Stimulated activated CD8-positive, alpha-beta memory T cell treated with anti-CD3 and anti-CD28 coated beads, Interleukin-15, amount 100 ng/mL, for 24 hours (primary cell): ENCODE measurements around the gene TRMT11.
A peak's percentile ranks its signal among the peaks of the same experiment; 100 is the strongest.
"Not testable (repeated sequence)": the region's sequence is repeated elsewhere in the genome, so short reads cannot be mapped to it uniquely, and the experiment has no call there.

Source experiments
- DNase-seq: peaks from one replicate; pipeline ENCODE4 v3.0.0-alpha.2; 2020; ENCODE audit warnings: low read depth

Gene TRMT11

DNA sequence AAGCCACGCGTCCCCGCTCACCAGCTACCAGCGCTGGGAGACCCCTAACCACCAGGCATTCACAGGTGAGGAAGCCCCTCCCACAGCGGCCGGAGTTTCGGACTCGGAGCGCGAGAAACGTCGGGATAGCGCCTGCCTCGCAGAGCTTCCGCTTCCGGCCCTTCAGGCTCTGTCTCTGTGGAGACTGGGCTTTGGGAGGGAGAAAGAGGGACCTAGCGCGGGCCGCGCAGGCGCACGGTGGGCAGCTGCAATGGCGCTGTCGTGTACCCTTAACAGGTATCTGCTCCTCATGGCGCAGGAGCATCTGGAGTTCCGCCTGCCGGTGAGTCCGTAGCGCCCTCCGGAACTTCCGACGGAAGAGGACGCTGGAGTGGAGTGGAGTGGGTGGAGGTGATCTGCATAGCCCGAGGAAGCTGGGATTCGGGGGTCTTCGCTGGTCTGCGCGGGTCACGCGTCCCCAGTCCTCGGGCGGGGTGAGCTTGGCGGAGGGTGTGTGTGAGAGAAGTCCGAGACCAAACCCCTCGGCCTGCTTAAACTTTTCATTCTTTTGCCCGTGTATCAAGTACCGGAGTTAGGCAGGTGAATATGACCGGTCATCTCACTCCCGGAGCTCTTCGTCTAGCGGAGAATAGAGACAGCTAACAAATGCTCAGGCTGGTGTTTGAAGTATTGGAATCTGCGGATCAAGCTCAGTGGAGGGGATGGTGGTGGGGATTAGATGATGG, at the start of gene TRMT11:
TSS of gene TRMT11 (plus strand) at position 240 of the 725 bp plus-strand sequence. CDS start at position 251, 11 bp downstream.
- peak; percentile 56 for DNase-seq

DNA sequence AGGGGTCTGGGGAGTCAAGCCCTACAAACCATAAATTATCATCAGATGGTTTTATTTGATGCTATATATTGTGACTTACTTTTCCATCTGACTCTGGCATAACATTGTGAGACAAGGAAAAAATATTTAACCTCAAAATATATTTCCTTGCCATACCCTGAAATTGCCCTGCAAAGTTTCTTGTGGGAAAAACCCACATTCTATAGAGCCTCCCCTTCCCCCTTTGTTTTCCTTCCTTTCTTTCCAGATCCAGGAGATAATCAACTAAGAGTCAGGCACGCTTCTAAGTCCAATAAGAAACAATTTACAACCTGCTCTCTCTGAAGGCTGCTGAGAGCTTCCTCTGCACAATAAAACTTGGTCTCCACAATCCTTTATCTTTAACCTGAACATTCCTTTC, 47.3 kb upstream of the TRMT11 start:
- no peak for DNase-seq

DNA sequence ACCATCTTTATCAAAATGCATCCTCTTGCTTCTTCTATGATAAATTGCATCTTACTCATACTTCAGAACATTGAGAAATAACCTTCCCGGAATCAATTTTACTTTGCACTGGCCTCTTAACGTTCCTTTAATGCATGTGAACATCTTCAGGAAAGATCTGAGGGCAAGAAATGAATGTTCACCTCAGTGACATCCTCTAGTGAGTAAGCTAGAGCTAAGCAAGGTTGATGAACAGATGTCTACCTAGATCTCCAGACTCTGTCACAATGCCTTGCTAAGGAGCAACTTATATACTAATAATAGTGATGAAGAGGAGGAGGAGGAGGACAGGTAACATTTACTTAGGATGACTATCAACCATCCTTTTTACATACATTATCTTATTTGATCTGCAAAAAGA, 46.5 kb upstream of the TRMT11 start:
- DNase-seq: no peak

DNA sequence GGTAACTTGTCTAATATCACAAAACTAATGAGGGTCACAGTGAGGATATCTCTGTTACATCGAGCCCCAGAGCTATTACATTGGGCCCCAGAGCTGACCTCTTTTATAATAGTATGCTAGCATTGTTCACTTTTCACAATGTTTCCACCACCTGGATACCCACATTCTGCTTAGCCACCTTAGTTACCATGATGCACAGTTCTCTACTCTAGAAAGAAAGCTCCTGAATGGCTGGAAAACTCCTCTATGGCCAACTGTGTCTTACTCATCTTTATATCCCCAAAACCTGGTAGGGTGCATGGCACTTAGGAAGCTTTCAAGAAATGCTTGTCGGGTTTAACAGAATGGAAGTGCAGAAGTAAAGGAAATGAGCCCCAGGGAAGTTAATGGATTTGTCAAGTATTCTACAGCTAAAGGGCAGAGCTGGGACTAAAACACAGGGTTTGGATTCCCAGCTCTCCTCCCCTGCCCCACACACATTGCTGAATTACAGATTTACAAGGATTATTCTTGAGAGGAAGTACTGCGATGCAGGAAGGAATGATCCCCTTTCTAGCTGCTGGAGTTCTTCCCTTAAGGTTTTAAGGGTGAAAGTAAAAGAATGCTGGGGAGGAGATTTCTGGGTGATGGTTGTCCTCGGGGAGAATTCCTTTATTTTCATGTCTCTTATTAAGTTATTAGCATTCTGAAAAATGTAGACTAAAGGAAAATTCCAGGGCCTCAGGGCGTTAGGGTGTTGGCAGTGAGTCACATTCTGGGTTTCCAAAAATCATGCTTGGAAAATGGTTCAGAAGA, 45.9 kb upstream of the TRMT11 start:
- DNase-seq: no peak

DNA sequence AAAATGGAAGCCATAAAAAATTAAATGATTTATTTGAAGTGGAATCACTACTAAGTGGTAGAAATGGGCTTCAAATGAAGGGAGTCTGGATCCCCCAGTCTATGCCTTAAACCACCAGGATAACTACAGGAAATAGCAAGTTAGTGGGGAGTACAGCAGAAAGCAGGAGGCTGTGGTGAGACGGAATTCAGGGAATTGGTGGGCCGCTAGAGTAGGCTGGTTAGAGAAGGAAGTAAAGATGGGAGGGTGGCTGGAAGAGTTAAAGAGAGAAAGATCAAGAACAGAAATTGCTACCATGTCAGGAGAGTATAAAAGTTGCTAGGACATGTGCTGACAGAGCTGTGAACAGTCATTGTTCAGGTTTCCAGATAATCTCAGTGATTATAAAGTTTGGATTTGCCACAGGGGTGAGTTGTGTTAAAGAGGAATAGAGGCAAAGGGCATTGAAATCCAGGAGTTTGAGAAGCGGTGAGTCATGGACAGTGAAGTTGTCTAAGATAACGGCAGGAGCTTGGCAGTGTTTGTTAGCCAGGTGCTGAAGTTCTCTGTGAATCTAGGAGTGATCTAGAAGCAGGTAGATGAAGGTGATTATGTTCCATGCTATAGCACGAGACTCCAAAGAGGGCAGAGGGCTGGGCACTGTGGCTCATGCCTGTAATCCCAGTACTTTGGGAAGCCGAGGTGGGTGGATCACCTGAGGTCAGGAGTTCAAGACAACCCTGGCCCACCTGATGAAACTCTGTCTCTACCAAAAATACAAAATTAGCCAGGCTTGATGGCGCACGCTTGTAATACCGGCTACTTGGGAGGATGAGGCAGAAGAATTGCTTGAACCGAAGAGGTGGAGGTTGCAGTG, 43.4 kb upstream of the TRMT11 start:
- no peak for DNase-seq

DNA sequence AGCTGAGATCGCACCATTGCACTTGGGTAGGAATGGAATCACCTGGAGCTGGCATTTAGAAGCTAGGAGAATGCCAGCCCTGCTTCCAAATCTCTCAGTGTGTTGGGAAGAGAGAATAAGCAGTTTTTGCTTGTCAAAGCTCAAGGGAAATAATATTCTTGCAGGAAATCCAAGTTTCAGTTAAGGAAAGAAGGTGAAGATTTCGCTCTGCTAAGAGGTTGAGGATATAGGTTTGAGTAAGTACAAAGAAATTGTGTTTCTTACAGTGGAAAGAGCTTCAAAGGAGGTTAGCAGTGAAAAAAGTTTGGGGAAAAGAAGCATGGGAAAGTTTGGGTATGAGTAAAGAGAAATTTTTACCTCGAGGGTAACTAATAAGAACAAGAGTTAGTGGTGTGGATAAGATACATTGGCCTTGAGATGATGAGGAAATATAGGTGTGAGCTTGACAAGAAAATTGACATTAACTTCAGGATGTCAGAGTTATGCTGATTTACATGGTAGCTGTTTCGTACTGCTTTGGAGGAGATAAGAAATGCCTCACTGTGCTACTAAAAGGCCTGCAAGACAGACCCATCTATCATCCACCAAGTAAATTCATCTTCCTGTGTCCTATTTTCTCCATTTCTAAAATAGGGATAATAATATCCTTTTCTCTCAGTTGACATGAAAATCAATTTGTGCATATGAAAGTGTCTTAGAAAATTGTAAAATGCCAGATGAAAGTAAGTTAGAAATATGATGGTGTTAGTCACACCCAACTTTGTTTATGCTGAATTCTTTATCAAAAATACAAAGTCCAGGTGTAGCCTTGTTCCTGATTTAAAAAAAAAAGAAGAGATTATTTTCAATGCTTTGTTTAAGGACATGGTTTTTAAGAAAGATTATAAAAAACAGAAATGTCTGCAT, 42.6 kb upstream of the TRMT11 start:
- DNase-seq: no peak

DNA sequence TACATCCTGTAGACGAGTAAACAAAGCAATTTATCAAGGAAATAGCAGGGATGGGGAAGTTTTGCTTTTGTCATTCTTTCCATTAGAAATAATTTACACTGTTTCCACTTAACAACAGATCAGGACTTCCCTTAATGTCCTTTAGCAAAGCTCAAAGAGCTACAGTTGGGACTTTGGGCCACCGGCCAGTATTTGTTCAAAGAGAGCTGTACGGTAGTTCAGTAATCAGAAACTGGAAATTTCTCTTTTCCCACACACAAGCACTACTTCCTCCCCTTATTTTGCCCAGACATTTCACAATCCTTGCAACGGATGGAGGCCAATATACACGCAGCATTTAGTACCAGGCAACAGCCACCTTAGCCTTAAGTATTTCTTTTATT, 41.9 kb upstream of the TRMT11 start:
- no peak for DNase-seq

DNA sequence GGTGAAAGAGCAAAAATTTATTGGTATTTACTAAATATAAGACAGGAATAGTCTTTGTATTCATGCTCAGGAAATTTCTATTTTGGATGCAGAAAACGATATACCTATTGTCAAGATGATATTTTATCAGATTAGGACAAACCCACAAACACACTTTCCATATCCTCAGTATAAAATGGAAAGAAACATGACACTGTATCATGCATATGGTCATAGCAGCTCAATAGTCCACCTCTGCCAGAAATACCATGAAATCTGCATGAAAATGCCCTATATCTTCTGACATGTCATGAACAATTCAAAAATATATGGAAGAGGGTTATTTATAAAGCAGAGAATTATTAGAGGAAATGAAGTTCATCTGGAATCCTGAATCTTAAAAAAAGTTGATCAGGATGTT, 41.4 kb upstream of the TRMT11 start:
- no peak for DNase-seq

DNA sequence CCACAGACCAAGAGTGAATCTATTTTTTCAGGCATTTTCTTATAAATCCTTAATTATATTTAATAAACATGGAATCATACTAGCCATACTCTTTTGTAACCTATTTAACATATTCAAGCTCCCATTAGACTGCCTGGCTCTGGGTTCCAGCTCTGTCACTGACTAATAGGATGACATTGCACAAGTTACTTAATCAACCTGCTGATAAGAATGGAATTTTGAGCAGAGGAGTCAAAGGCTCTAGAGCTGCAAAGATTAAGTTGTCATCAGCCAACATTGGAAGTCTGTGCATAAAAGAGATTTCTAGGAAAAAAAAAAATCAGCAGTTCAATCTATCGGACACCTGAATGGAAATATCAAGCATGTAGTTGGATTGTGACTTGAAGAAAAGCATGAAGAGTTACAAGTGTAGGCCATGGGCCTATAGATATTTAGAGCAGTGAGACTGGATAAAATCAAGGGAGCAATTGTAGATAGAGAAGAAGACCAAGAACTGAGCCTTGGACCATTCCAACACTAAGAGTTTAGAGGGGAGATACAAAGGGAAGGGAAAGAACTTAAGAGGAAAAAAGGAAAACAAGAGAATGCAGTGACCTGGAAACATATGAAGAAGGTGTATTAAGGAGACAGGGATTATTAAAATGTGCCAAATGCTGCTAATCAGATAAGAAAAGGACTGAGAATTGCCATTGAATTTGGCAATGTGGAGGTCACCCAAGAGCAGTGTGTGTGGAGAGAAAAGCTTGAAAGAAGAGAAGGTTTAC, 40.8 kb upstream of the TRMT11 start:
- DNase-seq: no peak

DNA sequence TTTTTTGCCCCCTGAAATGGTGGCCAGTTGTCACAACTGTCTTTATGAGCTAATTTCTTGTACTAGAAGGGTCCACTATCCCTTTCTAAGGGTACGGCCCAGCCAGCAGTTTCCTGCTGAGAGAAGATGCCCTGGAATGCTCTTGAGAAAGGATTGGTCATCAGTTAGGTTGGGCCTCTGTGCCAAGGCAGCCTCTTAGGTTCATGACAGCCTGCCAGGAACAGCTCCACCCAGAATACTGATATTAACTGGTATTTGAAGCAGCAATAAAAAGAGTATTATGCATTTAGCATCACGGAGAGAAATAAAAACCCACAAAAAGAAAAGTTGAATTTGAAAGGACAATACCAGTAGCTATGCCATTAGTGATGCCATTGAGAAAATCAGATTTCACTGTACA, 38.7 kb upstream of the TRMT11 start:
- no peak for DNase-seq

DNA sequence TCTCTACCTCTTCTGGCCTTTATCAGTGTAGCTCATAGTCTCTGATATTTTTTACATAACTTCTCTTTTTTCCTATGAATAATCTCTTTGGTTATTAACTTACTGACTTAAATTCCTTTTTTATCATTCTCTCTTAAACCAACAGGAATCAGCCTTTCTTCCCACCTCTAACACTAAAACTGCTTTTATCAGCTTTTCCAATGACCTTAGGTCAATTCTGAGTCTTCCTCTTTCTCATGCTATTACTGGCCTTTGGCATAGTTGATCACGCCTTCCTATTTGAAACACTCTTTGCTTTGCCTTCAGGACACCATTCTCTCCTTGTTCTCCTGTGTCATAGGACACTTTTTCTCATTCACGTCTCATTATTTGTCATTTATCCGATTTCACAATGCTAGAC, 37.9 kb upstream of the TRMT11 start:
- no peak for DNase-seq

DNA sequence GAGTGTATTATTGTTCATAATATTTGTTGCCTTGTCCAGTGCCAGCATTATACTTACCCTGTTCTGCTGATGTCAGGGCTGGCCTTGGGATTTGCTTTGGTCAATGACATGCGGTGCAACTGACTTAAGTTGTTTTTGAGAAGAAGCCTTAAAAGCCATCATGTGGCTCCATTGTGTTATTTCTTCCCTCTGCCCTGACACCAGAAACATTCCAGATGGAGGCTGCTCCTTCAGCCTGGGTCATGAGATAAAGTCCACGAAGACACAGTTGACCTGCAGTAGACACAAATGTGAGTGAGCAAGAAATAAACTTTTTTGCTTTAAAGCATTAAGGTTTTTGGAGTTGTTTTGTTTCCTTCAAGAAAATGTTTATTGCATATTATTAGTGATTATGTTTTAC, 37.3 kb upstream of the TRMT11 start:
- DNase-seq: no peak

DNA sequence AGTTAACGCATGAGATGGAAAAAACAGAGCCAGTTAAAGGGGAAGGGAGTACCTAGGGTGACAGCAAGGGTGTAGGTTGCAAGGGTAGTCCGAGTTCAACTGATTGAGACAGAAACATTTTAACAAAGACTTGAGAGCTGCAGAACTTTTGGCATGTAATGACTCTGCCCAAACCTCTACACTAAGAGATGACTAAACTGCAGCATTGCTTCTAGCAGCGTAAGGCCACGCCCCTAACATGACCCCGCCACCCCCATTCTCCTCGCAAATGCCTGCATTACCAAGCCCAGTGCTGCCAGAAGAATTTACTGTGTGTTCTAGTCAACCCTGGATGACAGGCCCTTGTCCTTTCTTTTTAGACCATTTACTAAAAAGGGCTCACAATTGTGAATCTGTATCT, 36.0 kb upstream of the TRMT11 start:
- DNase-seq: no peak

DNA sequence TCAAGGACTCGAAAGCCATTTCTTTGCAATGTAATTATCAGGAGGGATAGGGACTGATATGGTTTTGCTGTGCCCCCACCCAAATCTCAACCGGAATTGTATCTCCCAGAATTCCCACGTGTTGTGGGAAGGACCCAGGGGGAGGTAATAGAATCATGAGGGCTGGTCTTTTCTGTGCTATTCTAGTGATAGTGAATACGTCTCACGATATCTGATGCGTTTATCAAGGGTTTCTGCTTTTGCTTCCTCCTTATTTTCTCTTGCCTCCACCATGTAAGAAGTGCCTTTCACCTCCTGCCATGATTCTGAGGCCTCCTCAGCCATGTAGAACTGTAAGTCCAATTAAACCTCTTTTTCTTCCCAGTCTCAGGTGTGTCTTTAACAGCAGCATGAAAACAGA, 35.6 kb upstream of the TRMT11 start:
- DNase-seq: not testable (repeated sequence)

DNA sequence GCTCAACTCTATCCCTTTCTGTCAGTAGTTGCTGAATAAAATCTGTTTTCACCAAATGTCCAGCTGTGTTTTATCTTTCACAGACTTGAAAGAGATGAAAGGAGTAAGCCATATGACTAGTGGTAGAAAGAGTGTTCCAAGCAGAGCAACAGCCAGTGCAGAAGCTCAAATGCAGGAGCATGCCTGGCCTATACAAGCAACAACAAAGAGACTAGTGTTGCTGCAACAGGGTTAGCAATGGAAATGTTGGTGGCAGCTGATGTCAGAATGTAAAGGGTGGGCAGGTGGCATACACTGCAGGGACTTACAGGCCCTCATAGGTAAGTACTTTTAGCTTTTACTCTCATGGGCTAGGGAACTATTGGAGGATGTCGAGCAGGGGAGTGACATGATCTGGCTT, 35.0 kb upstream of the TRMT11 start:
- DNase-seq: no peak

DNA sequence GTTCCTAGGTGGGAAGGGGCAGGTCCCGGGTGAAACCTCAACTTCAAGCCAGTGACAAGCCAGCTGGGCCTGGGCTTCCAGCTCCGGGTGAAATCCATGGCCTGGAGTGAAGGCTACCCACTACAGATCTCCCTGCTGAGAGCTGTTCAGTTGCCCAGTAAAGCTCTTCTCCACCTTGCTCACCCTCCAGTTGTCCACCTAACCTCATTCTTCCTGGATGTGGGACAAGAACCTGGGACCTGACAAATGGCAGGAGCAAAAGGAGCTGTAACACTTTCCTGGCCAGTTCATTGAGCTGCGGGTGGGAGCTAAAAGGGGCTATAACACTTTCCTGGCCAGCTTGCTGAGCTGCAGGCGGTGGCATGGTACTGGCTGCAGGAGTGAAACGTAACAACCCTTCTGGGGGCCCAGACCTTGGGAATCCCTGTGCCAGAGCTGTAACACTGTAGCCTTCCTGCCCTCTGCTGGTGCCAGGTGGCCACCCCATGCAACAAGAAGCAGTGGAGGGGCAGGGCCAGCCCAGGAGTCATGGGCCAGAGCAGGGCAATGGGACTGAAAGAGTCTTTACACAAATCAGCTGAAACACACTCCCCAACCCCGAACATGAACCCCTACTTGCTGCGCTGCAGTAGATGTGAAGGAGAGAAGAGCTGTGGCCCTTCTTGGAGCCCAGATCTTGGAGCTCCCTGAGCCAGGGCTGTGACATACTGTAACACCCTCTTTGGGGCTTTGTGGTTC, 33.4 kb upstream of the TRMT11 start:
- no peak for DNase-seq

DNA sequence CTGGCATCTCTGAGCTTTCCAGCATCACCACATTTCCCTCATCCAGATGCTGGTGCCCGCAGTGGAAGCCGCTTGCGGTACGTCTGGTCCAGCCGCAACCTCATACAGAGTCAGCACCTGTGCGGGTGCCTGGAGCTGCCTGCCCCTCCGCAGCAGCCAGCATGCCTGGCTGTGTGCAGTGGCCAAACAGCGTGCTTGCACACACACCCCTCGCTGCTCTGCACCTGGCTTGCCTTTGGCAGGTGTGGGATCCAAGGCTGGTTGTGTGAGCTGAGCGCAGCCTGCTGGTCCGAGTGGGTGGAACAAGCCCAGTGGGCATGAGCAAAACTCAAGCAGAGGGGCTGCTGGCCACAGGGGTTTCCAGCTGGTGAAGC, 32.9 kb upstream of the TRMT11 start:
- no peak for DNase-seq

DNA sequence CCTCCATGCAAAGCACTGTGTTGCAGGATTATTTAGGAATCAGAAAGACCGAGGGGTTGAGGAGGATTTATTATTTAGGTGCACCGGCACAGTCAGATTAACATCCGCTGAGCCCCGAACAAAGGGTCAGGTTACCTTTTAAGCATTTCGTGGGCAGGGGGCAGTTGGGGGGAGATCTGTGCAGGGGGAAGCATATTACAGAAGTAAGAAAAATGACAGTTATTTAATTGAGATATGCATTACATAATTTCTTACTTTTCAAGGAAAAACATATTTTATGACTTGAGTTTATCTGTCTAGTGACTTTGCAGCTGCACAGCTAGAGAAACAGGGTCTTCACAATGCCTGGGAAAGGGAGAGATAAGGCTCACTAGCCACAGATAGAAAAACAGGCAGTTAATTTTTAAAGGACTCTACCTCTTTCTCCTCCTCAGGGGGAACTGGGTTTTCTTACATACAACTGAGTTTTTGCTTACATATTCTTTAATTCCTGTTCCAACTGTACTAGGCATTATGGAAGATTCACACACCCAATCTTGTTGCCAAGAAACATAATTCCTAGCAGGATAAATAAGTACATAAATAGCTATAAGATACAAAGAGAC, 31.5 kb upstream of the TRMT11 start:
- no peak for DNase-seq

DNA sequence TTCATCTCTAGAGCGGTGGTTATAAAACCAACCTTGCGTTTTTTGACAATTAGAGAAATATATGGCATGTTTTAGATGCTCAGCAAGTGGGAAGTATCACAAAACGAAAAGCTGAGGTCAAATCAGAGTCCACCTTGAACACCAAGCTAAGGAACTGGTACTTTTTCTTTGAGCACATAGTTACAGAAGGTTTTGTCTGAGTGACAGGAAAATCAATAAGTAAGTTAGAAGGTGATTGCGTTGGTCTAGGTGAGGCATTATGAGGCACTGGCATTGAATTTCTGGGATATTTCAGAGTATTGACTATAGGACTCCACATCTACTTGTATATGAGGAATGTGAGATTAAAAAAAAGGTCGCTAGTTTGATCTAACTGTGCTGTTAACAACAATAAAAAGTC, 30.4 kb upstream of the TRMT11 start:
- no peak for DNase-seq
